ENCODE results near the gene TMEM141. TPM values are rescaled to one million over a fixed set of nuclear protein-coding genes. Genes with fewer than 3 reads are reported as not detected.

Gene TMEM141
- total RNA-seq, result 10 to 100 TPM; 27.2 to 54.9 (median 36.2) TPM
- polyA plus RNA-seq, result 10 to 100 TPM; 28.2 to 30.6 TPM
- 9.3 reads per million, percentile 34 among the genes with 10 or more reads in this experiment for total RNA-seq

DNA sequence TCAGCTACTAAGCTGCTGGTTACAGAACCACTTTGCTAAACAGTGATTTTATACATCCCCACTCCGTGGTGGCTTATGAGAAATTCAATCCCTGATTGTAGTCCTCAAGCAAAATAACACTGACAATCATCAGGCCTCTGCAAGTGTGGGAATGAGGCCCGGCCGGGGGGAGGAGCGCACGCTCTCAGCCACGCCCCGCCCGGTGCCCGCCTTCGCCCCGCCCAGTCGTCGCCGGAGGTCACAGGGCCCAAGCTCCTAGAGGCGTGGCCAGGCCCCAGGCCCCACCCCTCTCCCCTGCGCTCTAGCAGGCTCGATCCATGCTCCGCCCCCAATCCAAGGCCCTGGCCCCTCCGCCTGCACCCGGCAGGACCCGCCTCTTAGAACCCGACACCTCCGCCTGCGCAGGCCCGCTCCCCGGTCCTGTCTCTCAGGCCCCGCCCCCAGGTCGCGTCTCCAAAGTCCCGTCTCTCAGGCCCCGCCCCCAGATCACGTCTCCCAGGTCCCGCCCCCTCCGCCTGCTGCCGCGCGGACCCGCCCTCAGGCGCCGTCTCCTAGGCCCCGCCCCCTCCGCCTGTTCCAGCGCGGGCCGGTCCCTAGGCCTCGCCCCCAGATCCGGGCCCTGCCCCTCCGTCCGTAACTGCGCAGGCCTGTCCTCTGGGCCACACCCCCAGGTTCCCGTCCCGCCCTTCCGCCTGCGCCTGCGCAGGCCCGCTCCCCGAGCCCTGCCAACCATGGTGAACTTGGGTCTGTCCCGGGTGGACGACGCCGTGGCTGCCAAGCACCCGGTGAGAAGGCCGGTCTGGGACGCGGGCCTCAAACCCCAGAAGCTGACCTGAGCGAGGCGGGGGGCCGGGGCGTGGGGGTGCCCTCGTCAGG is at the start of gene TMEM141:
TSS of gene TMEM141 (plus strand) at position 705 of the 876 bp plus-strand sequence. CDS start at position 732, 27 bp downstream.
- POLR2A ChIA-PET, result interaction anchor here (0.6 to 5.9 kb wide), 10 partner anchors 10 to 450 kb away, joined by 3 to 38 read pairs (median 4); partner anchors contain the start of genes FUT7, MAN1B1, RABL6 and TRAF2
- intact Hi-C loops (cut with micrococcal nuclease), result loop anchor here (1.0 to 5.0 kb wide), 23 partner anchors 9 to 814 kb away; partner anchors contain the start of genes ARRDC1 (in 2 of the 2), DNLZ (in 2 of the 2), FBXW5 (in 2 of the 2) and MAN1B1 (in 2 of the 2)
- H3K36me3 Mint-ChIP-seq, result peaks cover 0 to 5% (median 0%) of the 10 kb centered on the region in 5 donors
- Histone ChIP-seq H3K27ac (ENCODE audit: low read depth, low read length) (peak within 1 kb of the TSS; percentile 91), H3K36me3 (ENCODE audit: control insufficient read depth in 2 of 3, insufficient read depth in 3 of 3, low read length in 3 of 3) (peaks cover 0 to 17% (median 3%) of the 10 kb centered on the region in 3 experiments), H3K27me3 (ENCODE audit: control insufficient read depth in 2 of 2, insufficient read depth in 2 of 2, low read length in 2 of 2) (no peaks in the 10 kb centered on the region), H3K4me3 (ENCODE audit: low read length) (peak within 1 kb of the TSS; percentile 94), H3K4me1 (ENCODE audit: control insufficient read depth in 2 of 2, insufficient read depth in 2 of 2, low read length in 2 of 2) (peaks cover 18 to 20% of the 10 kb centered on the region in 2 donors), H3K9me3 (ENCODE audit: control insufficient read depth in 2 of 3, low read length in 3 of 3) (no peaks in the 10 kb centered on the region)
- peak within 1 kb of the TSS; percentile 76 to 90 (median 86) for H3K4me3 Mint-ChIP-seq
- ATAC-seq, result peak; percentile 92
- H3K27me3 Mint-ChIP-seq, result peaks cover 0 to 16% (median 0%) of the 10 kb centered on the region in 5 donors
- H3K27ac Mint-ChIP-seq, result peak within 1 kb of the TSS; percentile 57 to 98 (median 92)
- DNase-seq, result peak; percentile 99 to 100 (median 99)
- CTCF ChIA-PET, result interaction anchor here (0.6 to 6.3 kb wide), 4 partner anchors 46 to 276 kb away, joined by 3 to 49 read pairs (median 6); no protein-coding TSS in a partner anchor
- peaks cover 9 to 38% (median 29%) of the 10 kb centered on the region in 7 donors for H3K4me1 Mint-ChIP-seq
- peaks cover 0 to 1% (median 0%) of the 10 kb centered on the region in 11 donors for H3K9me3 Mint-ChIP-seq

DNA sequence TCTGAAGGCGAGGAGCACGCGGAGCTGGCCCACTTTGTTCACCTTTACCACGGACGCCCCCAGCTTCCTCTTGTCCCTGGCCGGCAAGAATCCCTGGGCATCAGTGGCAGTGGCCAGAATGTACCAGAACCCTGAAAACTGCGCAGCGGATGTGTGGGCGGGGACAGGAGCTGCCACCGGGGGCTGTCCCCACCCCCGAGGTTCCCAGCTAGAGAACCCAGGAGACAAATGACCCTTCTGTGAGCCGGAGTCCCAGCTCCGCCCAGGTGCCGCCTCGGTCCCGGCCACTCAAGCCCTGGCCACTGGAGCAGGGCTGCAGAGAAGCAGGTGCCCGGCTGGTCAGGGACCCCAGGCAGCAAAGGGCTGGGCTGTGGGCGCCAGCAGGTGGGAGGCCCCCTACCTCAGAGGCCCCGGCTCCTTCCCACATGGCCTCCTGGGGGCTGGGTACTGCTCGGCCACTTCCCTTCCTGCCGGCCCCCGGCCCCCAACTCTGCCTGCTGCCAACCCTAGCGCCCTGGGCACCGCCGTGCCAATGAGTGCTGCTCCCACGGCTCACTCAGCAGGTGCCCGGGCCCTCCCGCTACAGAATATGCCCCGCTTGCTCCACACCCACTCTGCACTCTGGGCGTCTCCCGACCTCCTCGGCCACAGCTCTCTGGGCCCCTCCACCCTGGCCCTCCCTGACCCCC is 49.1 kb upstream of the TMEM141 start:
- CTCF ChIA-PET, result interaction anchor here (1.5 kb wide), 1 partner anchor 13 kb away, joined by 8 read pairs; no protein-coding TSS in a partner anchor
- intact Hi-C loops (cut with micrococcal nuclease), result no loop called here
- Histone ChIP-seq H3K4me1 (ENCODE audit: control insufficient read depth in 2 of 2, insufficient read depth in 2 of 2, low read length in 2 of 2) (no peaks in the 10 kb centered on the region), H3K36me3 (ENCODE audit: control insufficient read depth in 2 of 3, insufficient read depth in 3 of 3, low read length in 3 of 3) (no peaks in the 10 kb centered on the region), H3K27me3 (ENCODE audit: control insufficient read depth in 2 of 2, insufficient read depth in 2 of 2, low read length in 2 of 2) (no peaks in the 10 kb centered on the region), H3K4me3 (ENCODE audit: low read length) (peak overlapping the region; percentile 50), H3K27ac (ENCODE audit: low read depth, low read length) (peak overlapping the region; percentile 10), H3K9me3 (ENCODE audit: control insufficient read depth in 2 of 3, low read length in 3 of 3) (no peaks in the 10 kb centered on the region)
- POLR2A ChIA-PET, result interaction anchor here (0.6 to 1.9 kb wide), 3 partner anchors 11 to 238 kb away, joined by 4 to 14 read pairs (median 4); no protein-coding TSS in a partner anchor
- ATAC-seq (peak; percentile 40), DNase-seq (peak in 1 of 9 donors; percentile 60)
- H3K27me3 Mint-ChIP-seq, result peaks cover 0 to 7% (median 0%) of the 10 kb centered on the region in 5 donors
- H3K27ac Mint-ChIP-seq, result peak overlapping the region in 1 of 9 donors; percentile 32
- peak overlapping the region in 8 of 10 donors; percentile 38 to 80 (median 67) for H3K4me3 Mint-ChIP-seq
- H3K4me1 Mint-ChIP-seq, result peaks cover 0 to 4% (median 0%) of the 10 kb centered on the region in 7 donors
- H3K9me3 Mint-ChIP-seq, result no peaks in the 10 kb centered on the region
- H3K36me3 Mint-ChIP-seq, result no peaks in the 10 kb centered on the region

DNA sequence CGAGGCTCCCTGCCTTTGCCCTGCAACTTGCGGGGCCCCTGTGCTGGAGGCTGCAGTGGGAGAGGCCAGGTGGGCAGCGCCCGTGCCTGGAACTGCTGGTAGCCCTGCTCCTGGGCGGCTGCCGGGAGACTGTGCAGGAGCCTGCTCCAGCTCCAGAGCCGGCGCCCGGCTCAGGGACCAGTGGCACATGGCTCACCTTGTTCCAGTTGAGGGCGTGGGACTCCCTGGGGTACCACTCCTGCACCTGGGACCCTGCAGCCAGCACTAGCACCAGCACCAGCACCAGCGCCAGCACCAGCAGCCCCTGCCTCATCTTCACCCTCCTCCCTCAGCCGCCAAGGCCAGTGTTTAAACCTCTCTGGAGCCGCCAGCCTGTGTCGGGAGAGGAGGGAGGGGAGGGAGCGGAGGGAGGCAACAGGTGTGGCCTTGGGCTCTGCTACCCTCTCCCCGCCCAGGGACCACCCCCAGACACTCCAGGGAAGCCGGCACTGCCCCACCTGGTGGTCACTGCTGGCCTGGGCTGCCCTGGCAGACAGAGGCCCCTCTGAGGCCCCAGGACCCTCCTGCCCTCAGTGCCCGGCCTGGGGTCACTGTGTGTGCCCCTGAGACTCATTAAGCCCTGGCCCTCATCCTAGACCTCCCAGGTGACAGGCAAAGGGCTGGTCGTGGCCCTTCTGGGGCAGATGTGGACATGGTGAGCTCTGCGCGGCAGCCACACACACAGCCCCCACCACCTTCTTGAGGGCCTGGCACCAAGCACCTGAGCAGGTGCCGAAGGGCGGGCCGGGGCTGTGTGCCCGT is 48.4 kb upstream of the TMEM141 start, which contains the start of gene LCN10:
TSS of gene LCN10 (minus strand) at position 350 of the 801 bp plus-strand sequence. CDS start at position 313, 37 bp downstream.
- no peaks in the 10 kb centered on the region for H3K36me3 Mint-ChIP-seq
- Histone ChIP-seq H3K4me1 (ENCODE audit: control insufficient read depth in 2 of 2, insufficient read depth in 2 of 2, low read length in 2 of 2) (no peaks in the 10 kb centered on the region), H3K27me3 (ENCODE audit: control insufficient read depth in 2 of 2, insufficient read depth in 2 of 2, low read length in 2 of 2) (no peaks in the 10 kb centered on the region)

GRCh38 chr9:136743639-136744211 is 47.4 kb upstream of the TMEM141 start:
- ChIA-PET POLR2A (no interaction called here), CTCF (no interaction called here)
- H3K4me1 Mint-ChIP-seq, result peaks cover 0 to 4% (median 0%) of the 10 kb centered on the region in 7 donors
- H3K9me3 ChIP-seq (ENCODE audit: control insufficient read depth in 2 of 3, low read length in 3 of 3), result no peaks in the 10 kb centered on the region
- H3K4me1 ChIP-seq (ENCODE audit: control insufficient read depth in 2 of 2, insufficient read depth in 2 of 2, low read length in 2 of 2), result no peaks in the 10 kb centered on the region
- H3K27ac Mint-ChIP-seq, result no peak overlapping the region
- no peaks in the 10 kb centered on the region for H3K36me3 Mint-ChIP-seq
- H3K4me3 ChIP-seq (ENCODE audit: low read length), result no peak overlapping the region
- DNase-seq, result no peak
- intact Hi-C loops (cut with micrococcal nuclease), result no loop called here
- peak overlapping the region in 2 of 10 donors; percentile 14 to 19 for H3K4me3 Mint-ChIP-seq
- no peaks in the 10 kb centered on the region for H3K27me3 ChIP-seq (ENCODE audit: control insufficient read depth in 2 of 2, insufficient read depth in 2 of 2, low read length in 2 of 2)
- no peak overlapping the region for H3K27ac ChIP-seq (ENCODE audit: low read depth, low read length)
- no peaks in the 10 kb centered on the region for H3K36me3 ChIP-seq (ENCODE audit: control insufficient read depth in 2 of 3, insufficient read depth in 3 of 3, low read length in 3 of 3)
- no peak for ATAC-seq
- no peaks in the 10 kb centered on the region for H3K9me3 Mint-ChIP-seq
- peaks cover 0 to 12% (median 4%) of the 10 kb centered on the region in 5 donors for H3K27me3 Mint-ChIP-seq

More for the DNA sequence above, 48.4 kb upstream of the TMEM141 start, which contains the start of gene LCN10:
- peak within 1 kb of the TSS in 1 of 9 donors; percentile 32 for H3K27ac Mint-ChIP-seq
- no peak for DNase-seq
- Histone ChIP-seq H3K27ac (ENCODE audit: low read depth, low read length) (peak within 1 kb of the TSS; percentile 10), H3K9me3 (ENCODE audit: control insufficient read depth in 2 of 3, low read length in 3 of 3) (no peaks in the 10 kb centered on the region), H3K36me3 (ENCODE audit: control insufficient read depth in 2 of 3, insufficient read depth in 3 of 3, low read length in 3 of 3) (no peaks in the 10 kb centered on the region), H3K4me3 (ENCODE audit: low read length) (peak within 1 kb of the TSS; percentile 50)
- POLR2A ChIA-PET, result interaction anchor here (1.9 kb wide), 1 partner anchor 15 kb away, joined by 14 read pairs; no protein-coding TSS in a partner anchor
- peaks cover 0 to 7% (median 0%) of the 10 kb centered on the region in 5 donors for H3K27me3 Mint-ChIP-seq
- peak within 1 kb of the TSS in 8 of 10 donors; percentile 38 to 80 (median 67) for H3K4me3 Mint-ChIP-seq
- no peaks in the 10 kb centered on the region for H3K9me3 Mint-ChIP-seq
- intact Hi-C loops (cut with micrococcal nuclease), result no loop called here
- no peak for ATAC-seq
- H3K4me1 Mint-ChIP-seq, result peaks cover 0 to 4% (median 0%) of the 10 kb centered on the region in 7 donors
- CTCF ChIA-PET, result interaction anchor here (1.5 kb wide), 1 partner anchor 14 kb away, joined by 8 read pairs; no protein-coding TSS in a partner anchor

DNA sequence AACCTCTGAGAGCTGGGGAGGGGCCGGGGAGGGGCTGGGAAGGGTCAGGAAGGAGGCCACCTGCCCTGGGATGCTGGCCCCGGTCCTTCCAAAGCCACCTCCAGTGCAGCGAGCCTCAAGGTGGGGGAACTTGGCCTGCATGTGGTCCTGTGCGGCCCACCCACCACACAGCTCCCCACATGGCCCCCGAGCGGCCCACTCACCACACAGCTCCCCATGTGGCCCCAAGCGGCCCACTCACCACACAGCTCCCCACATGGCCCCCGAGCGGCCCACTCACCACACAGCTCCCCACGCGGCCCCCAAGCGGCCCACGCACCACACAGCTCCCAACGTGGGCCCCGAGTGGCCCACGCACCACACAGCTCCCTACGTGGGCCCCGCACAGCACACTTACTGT is 46.4 kb upstream of the TMEM141 start:
- H3K27me3 ChIP-seq (ENCODE audit: control insufficient read depth in 2 of 2, insufficient read depth in 2 of 2, low read length in 2 of 2), result no peaks in the 10 kb centered on the region
- intact Hi-C loops (cut with micrococcal nuclease), result no loop called here
- H3K27ac Mint-ChIP-seq, result no peak overlapping the region
- no peaks in the 10 kb centered on the region for H3K36me3 Mint-ChIP-seq
- no peak overlapping the region for H3K27ac ChIP-seq (ENCODE audit: low read depth, low read length)
- CTCF ChIA-PET, result no interaction called here
- H3K4me3 Mint-ChIP-seq, result no peak overlapping the region
- POLR2A ChIA-PET, result no interaction called here
- no peaks in the 10 kb centered on the region for H3K36me3 ChIP-seq (ENCODE audit: control insufficient read depth in 2 of 3, insufficient read depth in 3 of 3, low read length in 3 of 3)
- H3K9me3 ChIP-seq (ENCODE audit: control insufficient read depth in 2 of 3, low read length in 3 of 3), result no peaks in the 10 kb centered on the region
- peaks cover 0 to 12% (median 3%) of the 10 kb centered on the region in 5 donors for H3K27me3 Mint-ChIP-seq
- H3K4me1 Mint-ChIP-seq, result peaks cover 0 to 4% (median 0%) of the 10 kb centered on the region in 7 donors
- no peaks in the 10 kb centered on the region for H3K4me1 ChIP-seq (ENCODE audit: control insufficient read depth in 2 of 2, insufficient read depth in 2 of 2, low read length in 2 of 2)
- DNase-seq, result no peak
- H3K4me3 ChIP-seq (ENCODE audit: low read length), result no peak overlapping the region
- ATAC-seq, result no peak
- no peaks in the 10 kb centered on the region for H3K9me3 Mint-ChIP-seq
